ENCODE measurements around the gene TNRC18. TPM values are rescaled to one million over a fixed set of nuclear protein-coding genes. Genes with fewer than 3 reads are reported as not detected.
"Not testable (repeated sequence)": the region's sequence is repeated elsewhere in the genome, so short reads cannot be mapped to it uniquely, and the experiment has no call there.

TNRC18 gene
- total RNA-seq, 2 experiments from 2014 or later = 12.2 to 64.2 TPM

GRCh38 chr7:5320802-5321396 lies 102.7 kb downstream of the TNRC18 start:
- Histone ChIP-seq H4K20me1 (ENCODE audit: insufficient read depth, low read length) (no peaks in the 10 kb centered on the region), H3K4me1 (ENCODE audit: insufficient read depth, low read length, poor library complexity, severe bottlenecking) (no peaks in the 10 kb centered on the region), H3K27ac (ENCODE audit: low read depth, low read length, poor library complexity, severe bottlenecking) (no peak overlapping the region), H3K9me2 (ENCODE audit: insufficient read depth, low read length) (no peaks in the 10 kb centered on the region), H2AFZ (ENCODE audit: low read length) (no peak overlapping the region), H3K9me3 (ENCODE audit: low read length) (peaks cover 14% of the 10 kb centered on the region; the same call in 1 of the 2 replicates), H3K4me3 (ENCODE audit: low read depth, low read length, poor library complexity, severe bottlenecking) (no peak overlapping the region), H3K79me2 (ENCODE audit: insufficient read depth, low read depth, low read length) (no peaks in the 10 kb centered on the region), H3K4me2 (ENCODE audit: low read length) (no peak overlapping the region), H3K36me3 (ENCODE audit: insufficient read depth, low read length) (peaks cover 15% of the 10 kb centered on the region)
- no peak for TF ChIP-seq EZH2phosphoT487 (IDR thresholded peaks at IDR 0.05; ENCODE audit: borderline replicate concordance, low read depth, low read length)
- TF ChIP-seq, protein P1, sequence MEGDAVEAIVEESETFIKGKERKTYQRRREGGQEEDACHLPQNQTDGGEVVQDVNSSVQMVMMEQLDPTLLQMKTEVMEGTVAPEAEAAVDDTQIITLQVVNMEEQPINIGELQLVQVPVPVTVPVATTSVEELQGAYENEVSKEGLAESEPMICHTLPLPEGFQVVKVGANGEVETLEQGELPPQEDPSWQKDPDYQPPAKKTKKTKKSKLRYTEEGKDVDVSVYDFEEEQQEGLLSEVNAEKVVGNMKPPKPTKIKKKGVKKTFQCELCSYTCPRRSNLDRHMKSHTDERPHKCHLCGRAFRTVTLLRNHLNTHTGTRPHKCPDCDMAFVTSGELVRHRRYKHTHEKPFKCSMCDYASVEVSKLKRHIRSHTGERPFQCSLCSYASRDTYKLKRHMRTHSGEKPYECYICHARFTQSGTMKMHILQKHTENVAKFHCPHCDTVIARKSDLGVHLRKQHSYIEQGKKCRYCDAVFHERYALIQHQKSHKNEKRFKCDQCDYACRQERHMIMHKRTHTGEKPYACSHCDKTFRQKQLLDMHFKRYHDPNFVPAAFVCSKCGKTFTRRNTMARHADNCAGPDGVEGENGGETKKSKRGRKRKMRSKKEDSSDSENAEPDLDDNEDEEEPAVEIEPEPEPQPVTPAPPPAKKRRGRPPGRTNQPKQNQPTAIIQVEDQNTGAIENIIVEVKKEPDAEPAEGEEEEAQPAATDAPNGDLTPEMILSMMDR (conservative IDR thresholded peaks at IDR 0.05; ENCODE audit: low read length) = no peak
- ChIA-PET CTCF (ENCODE audit: unreplicated experiment) (no interaction called here), POLR2A (no interaction called here)
- BruUV-seq (replicated peaks) = no TSS peak
- intact Hi-C loops (cut with micrococcal nuclease; ENCODE audit: unreplicated experiment) = no loop called here
- no peak for DNase-seq (ENCODE audit: low spot score)

DNA sequence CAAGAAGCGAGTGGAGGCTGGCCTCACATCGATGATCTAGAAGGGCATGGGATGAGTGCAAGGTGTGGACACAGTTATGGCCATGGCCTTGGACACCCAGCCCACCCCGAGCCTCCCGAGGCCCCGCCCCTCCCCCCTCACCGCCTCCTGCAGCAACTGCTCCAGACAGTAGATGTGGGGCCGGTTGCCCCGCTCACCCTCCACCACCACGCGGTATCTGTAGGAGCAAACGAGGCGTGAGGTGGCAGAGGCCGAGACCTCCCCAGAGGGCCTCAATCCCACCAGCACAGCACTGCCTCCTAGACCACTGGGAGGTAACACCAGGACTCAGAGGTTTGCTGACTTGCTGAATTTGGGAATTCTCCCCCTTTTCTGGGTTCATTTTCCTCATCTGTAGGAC lies 103.2 kb downstream of the TNRC18 start:
- ChIA-PET CTCF (ENCODE audit: unreplicated experiment) (no interaction called here), POLR2A (no interaction called here)
- DNase-seq (ENCODE audit: low spot score) = no peak
- Histone ChIP-seq H3K9me3 (ENCODE audit: low read length) (peaks cover 14% of the 10 kb centered on the region; the same call in 1 of the 2 replicates), H3K79me2 (ENCODE audit: insufficient read depth, low read depth, low read length) (no peaks in the 10 kb centered on the region), H3K4me3 (ENCODE audit: low read depth, low read length, poor library complexity, severe bottlenecking) (no peak overlapping the region), H3K36me3 (ENCODE audit: insufficient read depth, low read length) (peaks cover 14% of the 10 kb centered on the region), H3K9me2 (ENCODE audit: insufficient read depth, low read length) (no peaks in the 10 kb centered on the region), H2AFZ (ENCODE audit: low read length) (no peak overlapping the region), H3K4me1 (ENCODE audit: insufficient read depth, low read length, poor library complexity, severe bottlenecking) (no peaks in the 10 kb centered on the region), H3K4me2 (ENCODE audit: low read length) (no peak overlapping the region), H3K27ac (ENCODE audit: low read depth, low read length, poor library complexity, severe bottlenecking) (no peak overlapping the region), H4K20me1 (ENCODE audit: insufficient read depth, low read length) (no peaks in the 10 kb centered on the region)
- intact Hi-C loops (cut with micrococcal nuclease; ENCODE audit: unreplicated experiment) = no loop called here
- BruUV-seq (replicated peaks) = no TSS peak
- TF ChIP-seq, protein P1 (conservative IDR thresholded peaks at IDR 0.05; ENCODE audit: low read length) = no peak
- no peak for TF ChIP-seq EZH2phosphoT487 (IDR thresholded peaks at IDR 0.05; ENCODE audit: borderline replicate concordance, low read depth, low read length)

- Histone ChIP-seq H3K9me3 (ENCODE audit: low read length) (peaks cover 14% of the 10 kb centered on the region; the same call in 1 of the 2 replicates), H3K36me3 (ENCODE audit: insufficient read depth, low read length) (peaks cover 14% of the 10 kb centered on the region)
- CTCF ChIA-PET (ENCODE audit: unreplicated experiment); H3K9me2 ChIP-seq (ENCODE audit: insufficient read depth, low read length); H3K4me3 ChIP-seq (ENCODE audit: low read depth, low read length, poor library complexity, severe bottlenecking); DNase-seq (ENCODE audit: low spot score); H4K20me1 ChIP-seq (ENCODE audit: insufficient read depth, low read length); BruUV-seq (replicated peaks); H3K4me2 ChIP-seq (ENCODE audit: low read length); H3K79me2 ChIP-seq (ENCODE audit: insufficient read depth, low read depth, low read length); H3K27ac ChIP-seq (ENCODE audit: low read depth, low read length, poor library complexity, severe bottlenecking); POLR2A ChIA-PET; intact Hi-C loops (cut with micrococcal nuclease; ENCODE audit: unreplicated experiment); H2AFZ ChIP-seq (ENCODE audit: low read length); H3K4me1 ChIP-seq (ENCODE audit: insufficient read depth, low read length, poor library complexity, severe bottlenecking): not testable (repeated sequence)
Observed at GRCh38 chr7:5318613-5319012, 105.0 kb downstream of the TNRC18 start.
